PC-3 (cell line): ENCODE data around the gene ATG2A. TPM values are rescaled to one million over a fixed set of nuclear protein-coding genes. Genes with fewer than 3 reads are reported as not detected.
A peak's percentile ranks its signal among the peaks of the same experiment; 100 is the strongest.

ENCODE experiments used
- ATAC-seq: fragments of 200-7000 bp; cut with Tn5 transposase; 2 replicates; pipeline ENCODE4 v1.9.1; 2020; ENCODE audit warnings: mild to moderate bottlenecking, moderate library complexity
- Bru-seq: library from RNA; stranded (reverse); fragments of 400-500 nt; gene quantifications from one replicate; lab custom pipeline; 2021; lab: Mats Ljungman, UMichigan
- BruChase-seq, 2 experiments: library from RNA; stranded (reverse); fragments of 400-500 nt; gene quantifications; one replicate each; lab custom pipeline; 2021; lab: Mats Ljungman, UMichigan
- BruUV-seq: library from RNA; stranded (reverse); fragments of 400-500 nt; replicated peaks from 2 replicates; lab custom pipeline; 2021; lab: Mats Ljungman, UMichigan
- CTCF ChIA-PET: fragments of 300-600 bp; sonication (Branson Sonifier 250); formaldehyde crosslinking; loops from one replicate; lab custom pipeline; 2022; ENCODE audit warnings: antibody characterized with exemption; lab: Charles Lee
- POLR2A ChIA-PET: fragments of 300-600 bp; sonication (Branson Sonifier 250); formaldehyde crosslinking; loops from one replicate; lab custom pipeline; 2022; ENCODE audit warnings: antibody characterized with exemption; ENCODE audit not compliant: unreplicated experiment; lab: Charles Lee
- DNase-seq: peaks from one replicate; pipeline ENCODE4 v3.0.0-alpha.2; 2015
- H2AFZ ChIP-seq: fragments of 300-600 bp; sonication (generic); 2 replicates; pipeline ENCODE4 v1.6.0; 2016; ENCODE audit warnings: antibody characterized with exemption, low read length
- H3F3A ChIP-seq: fragments of 300-600 bp; sonication (generic); one replicate; pipeline ENCODE4 v1.6.0; 2017; ENCODE audit warnings: antibody characterized with exemption, low read length, control low read depth, mild to moderate bottlenecking; ENCODE audit not compliant: unreplicated experiment
- H3K27ac ChIP-seq: fragments of 300-600 bp; sonication (generic); 2 replicates; pipeline ENCODE4 v1.5.1; 2016; ENCODE audit warnings: mild to moderate bottlenecking, low read length
- H3K27me3 ChIP-seq: fragments of 300-600 bp; sonication (generic); 2 replicates; pipeline ENCODE4 v1.6.1; 2016; ENCODE audit warnings: low read length, mixed read lengths
- H3K36me3 ChIP-seq: fragments of 300-600 bp; sonication (generic); 2 replicates; pipeline ENCODE4 v1.6.1; 2016; ENCODE audit warnings: low read depth, mixed run types, low read length, mixed read lengths
- H3K4me1 ChIP-seq: fragments of 300-600 bp; sonication (generic); 2 replicates; pipeline ENCODE4 v1.5.1; 2016; ENCODE audit warnings: low read length; ENCODE audit not compliant: insufficient read depth
- H3K4me2 ChIP-seq: fragments of 300-600 bp; sonication (generic); 2 replicates; pipeline ENCODE4 v1.6.0; 2016; ENCODE audit warnings: low read length
- H3K4me3 ChIP-seq: fragments of 300-600 bp; sonication (generic); 2 replicates; pipeline ENCODE4 v1.5.1; 2016; ENCODE audit warnings: mild to moderate bottlenecking, low read length, mixed read lengths
- H3K79me2 ChIP-seq: fragments of 300-600 bp; sonication (generic); 2 replicates; pipeline ENCODE4 v1.6.1; 2017; ENCODE audit warnings: low read length, mixed read lengths
- H3K9ac ChIP-seq: fragments of 300-600 bp; sonication (generic); 2 replicates; pipeline ENCODE4 v1.6.0; 2016; ENCODE audit warnings: mild to moderate bottlenecking, low read length
- H3K9me2 ChIP-seq: fragments of 300-600 bp; sonication (generic); replicated peaks from 2 replicates; pipeline ENCODE4 v1.6.1; 2016; ENCODE audit warnings: mixed run types, low read length, mixed read lengths
- H3K9me3 ChIP-seq: fragments of 300-600 bp; sonication (generic); 2 replicates; pipeline ENCODE4 v1.6.1; 2016; ENCODE audit warnings: low read length, mixed read lengths
- H4K20me1 ChIP-seq: fragments of 300-600 bp; sonication (generic); 2 replicates; pipeline ENCODE4 v1.6.1; 2016; ENCODE audit warnings: low read length, mixed read lengths
- EZH2 ChIP-seq: fragments of 300-600 bp; sonication (generic); IDR thresholded peaks from one replicate; pipeline ENCODE4 v1.6.1; 2017; ENCODE audit warnings: antibody characterized with exemption, mild to moderate bottlenecking, low read length; ENCODE audit not compliant: unreplicated experiment
- EZH2phosphoT487 ChIP-seq: fragments of 300-600 bp; sonication (generic); IDR thresholded peaks from 2 replicates; pipeline ENCODE4 v1.6.1; 2018; ENCODE audit warnings: mild to moderate bottlenecking, antibody characterized with exemption, low read length, borderline replicate concordance
- intact Hi-C: fragments of 100-400 bp; cut with micrococcal nuclease; formaldehyde crosslinking; loops from 2 replicates; pipeline ENCODE4 v1.9.0; 2023
- long read RNA-seq: library from polyadenylated mRNA; unstranded; transcript quantifications from one replicate; pipeline ENCODE4 v2.0.0, GENCODE V29; 2021; ENCODE audit not compliant: unreplicated experiment
- total RNA-seq: library from RNA; depleted of rRNA; stranded (reverse); fragments of >200 nt; gene quantifications from 2 replicates; pipeline ENCODE4 v1.2.3, GENCODE V29; 2014; rRNA removed
- TF ChIP-seq, protein P1 (sequence below): fragments of 300-600 bp; sonication (generic); conservative IDR thresholded peaks from 2 replicates; pipeline ENCODE4 v1.5.1; 2017; ENCODE audit warnings: antibody characterized with exemption, low read depth, mild to moderate bottlenecking, low read length

Gene ATG2A
- total RNA-seq, result 45.6 and 51.4 TPM in 2 replicates
- percentile 57 among the genes with signal in this experiment for Bru-seq, nascent RNA
- BruChase-seq, experiment 1, labeled RNA remaining after a 6-hour chase, result percentile 75 among the genes with signal in this experiment
- BruChase-seq, experiment 2, labeled RNA remaining after a 2-hour chase, result percentile 67 among the genes with signal in this experiment
- long read RNA-seq, partial matches to known transcripts, result 33 of 63 reads
- long read RNA-seq, other reads (novel, unspliced or antisense), result 30 of 63 reads

- ATAC-seq (peak; percentile 97), DNase-seq (peak; percentile 100)
- peak within 1 kb of the TSS; percentile 77 for H2AFZ ChIP-seq
- TF ChIP-seq, protein P1, sequence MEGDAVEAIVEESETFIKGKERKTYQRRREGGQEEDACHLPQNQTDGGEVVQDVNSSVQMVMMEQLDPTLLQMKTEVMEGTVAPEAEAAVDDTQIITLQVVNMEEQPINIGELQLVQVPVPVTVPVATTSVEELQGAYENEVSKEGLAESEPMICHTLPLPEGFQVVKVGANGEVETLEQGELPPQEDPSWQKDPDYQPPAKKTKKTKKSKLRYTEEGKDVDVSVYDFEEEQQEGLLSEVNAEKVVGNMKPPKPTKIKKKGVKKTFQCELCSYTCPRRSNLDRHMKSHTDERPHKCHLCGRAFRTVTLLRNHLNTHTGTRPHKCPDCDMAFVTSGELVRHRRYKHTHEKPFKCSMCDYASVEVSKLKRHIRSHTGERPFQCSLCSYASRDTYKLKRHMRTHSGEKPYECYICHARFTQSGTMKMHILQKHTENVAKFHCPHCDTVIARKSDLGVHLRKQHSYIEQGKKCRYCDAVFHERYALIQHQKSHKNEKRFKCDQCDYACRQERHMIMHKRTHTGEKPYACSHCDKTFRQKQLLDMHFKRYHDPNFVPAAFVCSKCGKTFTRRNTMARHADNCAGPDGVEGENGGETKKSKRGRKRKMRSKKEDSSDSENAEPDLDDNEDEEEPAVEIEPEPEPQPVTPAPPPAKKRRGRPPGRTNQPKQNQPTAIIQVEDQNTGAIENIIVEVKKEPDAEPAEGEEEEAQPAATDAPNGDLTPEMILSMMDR, result no peak
- TF ChIP-seq EZH2, result no peak
- TF ChIP-seq EZH2phosphoT487, result no peak
- peak within 1 kb of the TSS; percentile 89 for H3K4me3 ChIP-seq
- BruUV-seq, result TSS peak; percentile 79
- CTCF ChIA-PET, result interaction anchor here (0.5 kb wide), 1 partner anchor 228 kb away, joined by 5 read pairs; no protein-coding TSS in a partner anchor
- H3F3A ChIP-seq, result no peaks in the 10 kb centered on the region
- H3K27ac ChIP-seq, result peak within 1 kb of the TSS; percentile 9
- no peaks in the 10 kb centered on the region for H3K27me3 ChIP-seq
- POLR2A ChIA-PET, result interaction anchor here (0.7 kb wide), 1 partner anchor 109 kb away, joined by 3 read pairs; no protein-coding TSS in a partner anchor
- no peaks in the 10 kb centered on the region; the same call in 1 of the 2 replicates for H3K36me3 ChIP-seq
- intact Hi-C loops, result loop anchor here (1.0 to 5.0 kb wide), 5 partner anchors 55 to 168 kb away; partner anchors contain the start of genes ARL2, CDCA5, MAJIN and SNX15
- peak within 1 kb of the TSS; percentile 97 for H3K4me2 ChIP-seq
- peaks cover 15% of the 10 kb centered on the region for H3K4me1 ChIP-seq
- H3K9me2 ChIP-seq, result no peaks in the 10 kb centered on the region
- H3K9me3 ChIP-seq, result no peaks in the 10 kb centered on the region
- peaks cover 21% of the 10 kb centered on the region for H3K79me2 ChIP-seq
- peak within 1 kb of the TSS; percentile 90 for H3K9ac ChIP-seq
- no peaks in the 10 kb centered on the region for H4K20me1 ChIP-seq
These were observed at the start of gene ATG2A for GRCh38 chr11:64916775-64917662. ATG2A (minus strand) TSS chr11:64917209; CDS start chr11:64917135, 74 bp downstream.

- ATAC-seq (no peak), DNase-seq (no peak)
- ChIA-PET POLR2A (no interaction called here), CTCF (no interaction called here)
- Histone ChIP-seq H3K27ac (no peak overlapping the region), H3K9me3 (no peaks in the 10 kb centered on the region), H3K4me1 (peaks cover 7% of the 10 kb centered on the region; the same call in 1 of the 2 replicates), H4K20me1 (no peaks in the 10 kb centered on the region), H3K79me2 (no peaks in the 10 kb centered on the region), H3K36me3 (no peaks in the 10 kb centered on the region), H3K9ac (no peak overlapping the region), H2AFZ (no peak overlapping the region), H3F3A (no peaks in the 10 kb centered on the region), H3K4me2 (no peak overlapping the region), H3K4me3 (no peak overlapping the region), H3K27me3 (no peaks in the 10 kb centered on the region), H3K9me2 (no peaks in the 10 kb centered on the region)
- BruUV-seq, result no TSS peak
- intact Hi-C loops, result no loop called here
- TF ChIP-seq, protein P1, result no peak
- TF ChIP-seq EZH2 (no peak), EZH2phosphoT487 (no peak)
These were observed 46.1 kb upstream of the ATG2A start for GRCh38 chr11:64963072-64963631.
